Right lobe of liver (tissue), 6 donors: Measurements from ENCODE around the gene GAB1. TPM values are rescaled to one million over a fixed set of nuclear protein-coding genes. Genes with fewer than 3 reads are reported as not detected.

Experiments used
- ATAC-seq, 4 donors: fragments of 200-7000 bp; cut with Tn5 transposase; one replicate each; pipeline ENCODE4 v1.9.1; 2020; ENCODE audit warnings: mild to moderate bottlenecking in 4 of 4, moderate library complexity in 4 of 4
- DNase-seq, 3 donors: peaks; one replicate each; pipeline ENCODE4 v3.0.0-alpha.2; 2020
- H3K27ac ChIP-seq, 3 donors: fragments of 200-600 bp; one replicate each; pipeline ENCODE4 v1.8.0; 2022
- H3K27me3 ChIP-seq, 2 donors: fragments of 200-600 bp; one replicate each; pipeline ENCODE4 v1.8.0; 2022
- H3K36me3 ChIP-seq, 4 donors: fragments of 200-600 bp; sonication (generic) in 1 of 4; one replicate each; pipeline versions ENCODE4 v1.5.1 to v1.8.0; 2017 to 2022; ENCODE audit warnings: control low read depth in 1 of 4
- H3K4me1 ChIP-seq, 4 donors: fragments of 200-600 bp; sonication (generic) in 1 of 4; one replicate each; pipeline versions ENCODE4 v1.5.1 to v1.8.0; 2017 to 2022; ENCODE audit warnings: control low read depth in 1 of 4
- H3K4me3 ChIP-seq, 3 donors: fragments of 200-600 bp; one replicate each; pipeline ENCODE4 v1.8.0; 2022
- H3K9me3 ChIP-seq, 4 donors: fragments of 200-600 bp; sonication (generic) in 1 of 4; one replicate each; pipeline versions ENCODE4 v1.5.1 to v1.8.0; 2017 to 2022; ENCODE audit warnings: control low read depth in 1 of 4
- POLR2A ChIP-seq: fragments of 450-650 bp; IDR thresholded peaks from one replicate; pipeline ENCODE4 v1.6.1; 2017; ENCODE audit warnings: antibody characterized with exemption, mild to moderate bottlenecking
- WGBS: methylation state at CpG from one replicate; pipeline ENCODE4 v1.1.6; 2018; ENCODE audit warnings: low coverage, low lambda C conversion rate; ENCODE audit not compliant: insufficient coverage; ENCODE audit errors: missing lambda C conversion rate; 5-methylcytosine and 5-hydroxymethylcytosine counted together
- intact Hi-C, 2 donors: fragments of 100-400 bp; cut with DNase I; formaldehyde crosslinking; loops; one replicate each; pipeline versions ENCODE4 v1.11.2 to v1.14.1; 2022
- total RNA-seq, 6 experiments: library from RNA; depleted of rRNA in 2 of 6; stranded (reverse); fragments of >200 nt in 2 of 6; fragmentation: NEBNext Ultra II Directional in 3 of 6; extraction: Animal tissue kit (Norgen Biotek cat#: 25700) in 3 of 6; gene quantifications; one replicate each; pipeline versions ENCODE4 v1.1.0 to v1.2.4, GENCODE V29; 2016 to 2023
- TF ChIP-seq, protein P1 (sequence below), 4 donors: fragments of 200-600 bp in 3 of 4; fragments of 450-650 bp in 1 of 4; IDR thresholded peaks; one replicate each; pipeline versions ENCODE4 v1.5.1 to v1.8.0; 2016 to 2022; ENCODE audit warnings: antibody characterized with exemption in 4 of 4, mild to moderate bottlenecking in 2 of 4
- donor health status: DM: no; HTN: yes; CAD: no.
- donor health status: DM: no; HTN: no; CAD: no.
- donor health status: DM: no; HTN: no; CAD: no.
- donor health status: DM: no; HTN: yes; CAD: no.
- donor health status: DM: no; HTN: yes; CAD: no.

Gene GAB1
- total RNA-seq, 6 experiments from 2014 or later = 7.0 to 13.0 (median 9.7) TPM

DNA sequence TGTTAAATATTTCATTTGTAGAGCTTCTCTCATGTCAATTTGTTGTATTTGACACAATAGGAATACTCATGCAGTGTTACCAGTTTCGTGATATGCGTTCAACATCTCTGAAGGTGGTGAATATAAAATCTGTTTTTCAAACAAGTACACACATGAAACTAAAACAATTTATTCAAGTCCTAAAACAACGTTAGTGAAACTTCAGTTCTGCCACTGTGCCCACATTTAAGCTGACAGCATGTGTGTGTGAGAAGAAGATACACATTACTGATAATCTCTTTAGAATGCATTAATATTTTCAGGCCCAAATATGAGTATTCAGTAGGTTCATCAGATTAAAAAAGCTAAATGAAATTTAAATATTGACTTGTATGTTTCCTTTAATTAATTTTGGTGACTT lies 21.7 kb downstream of the GAB1 start:
- no peaks in the 10 kb centered on the region for H3K9me3 ChIP-seq
- ATAC-seq (no peak), DNase-seq (no peak)
- no peak overlapping the region for H3K4me3 ChIP-seq
- no peaks in the 10 kb centered on the region for H3K27me3 ChIP-seq
- WGBS = 84% methylated on average over 3 of the region's 3 CpGs
- H3K4me1 ChIP-seq = peaks cover 0 to 7% (median 3%) of the 10 kb centered on the region in 4 donors
- peak overlapping the region in 1 of 3 donors; percentile 44 for H3K27ac ChIP-seq
- H3K36me3 ChIP-seq = no peaks in the 10 kb centered on the region
- intact Hi-C loops = no loop called here
- TF ChIP-seq, protein P1, sequence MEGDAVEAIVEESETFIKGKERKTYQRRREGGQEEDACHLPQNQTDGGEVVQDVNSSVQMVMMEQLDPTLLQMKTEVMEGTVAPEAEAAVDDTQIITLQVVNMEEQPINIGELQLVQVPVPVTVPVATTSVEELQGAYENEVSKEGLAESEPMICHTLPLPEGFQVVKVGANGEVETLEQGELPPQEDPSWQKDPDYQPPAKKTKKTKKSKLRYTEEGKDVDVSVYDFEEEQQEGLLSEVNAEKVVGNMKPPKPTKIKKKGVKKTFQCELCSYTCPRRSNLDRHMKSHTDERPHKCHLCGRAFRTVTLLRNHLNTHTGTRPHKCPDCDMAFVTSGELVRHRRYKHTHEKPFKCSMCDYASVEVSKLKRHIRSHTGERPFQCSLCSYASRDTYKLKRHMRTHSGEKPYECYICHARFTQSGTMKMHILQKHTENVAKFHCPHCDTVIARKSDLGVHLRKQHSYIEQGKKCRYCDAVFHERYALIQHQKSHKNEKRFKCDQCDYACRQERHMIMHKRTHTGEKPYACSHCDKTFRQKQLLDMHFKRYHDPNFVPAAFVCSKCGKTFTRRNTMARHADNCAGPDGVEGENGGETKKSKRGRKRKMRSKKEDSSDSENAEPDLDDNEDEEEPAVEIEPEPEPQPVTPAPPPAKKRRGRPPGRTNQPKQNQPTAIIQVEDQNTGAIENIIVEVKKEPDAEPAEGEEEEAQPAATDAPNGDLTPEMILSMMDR (IDR thresholded peaks at IDR 0.05) = no peak
- no peak for TF ChIP-seq POLR2A

DNA sequence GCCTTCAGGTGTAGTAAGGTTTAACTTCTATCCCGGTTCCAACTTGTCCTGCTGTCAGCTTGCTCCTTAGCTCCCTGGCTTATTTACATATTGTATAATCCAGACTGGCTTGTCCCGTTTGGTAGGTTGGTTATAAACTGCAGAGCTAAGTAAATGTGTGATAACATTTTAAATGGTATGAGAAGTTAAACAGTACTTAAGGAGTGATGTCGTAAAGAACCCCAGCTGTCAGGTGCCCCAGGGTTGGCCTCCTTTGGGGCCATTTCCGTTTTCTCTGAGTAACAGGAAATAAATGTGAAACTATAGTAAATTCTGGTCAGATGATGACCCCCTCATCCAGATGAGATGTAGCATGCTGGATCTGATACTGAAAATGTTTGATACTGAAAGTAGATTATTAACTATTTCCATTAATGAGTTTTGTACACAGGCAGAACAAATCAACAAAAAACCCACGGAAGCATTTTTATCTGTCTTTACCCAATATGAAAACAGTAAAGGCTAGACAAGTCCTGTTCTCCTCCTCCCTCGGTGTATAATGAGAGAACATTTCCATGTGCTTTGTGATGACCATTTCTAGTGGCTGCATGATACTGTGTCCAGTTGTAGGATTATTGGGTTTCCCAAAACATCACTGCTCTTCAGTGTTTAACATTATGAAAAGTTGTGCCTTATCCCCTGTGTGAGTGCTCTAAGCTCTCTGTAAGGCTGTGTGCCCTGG lies 22.4 kb downstream of the GAB1 start:
- Histone ChIP-seq H3K27me3 (no peaks in the 10 kb centered on the region), H3K4me1 (peaks cover 0 to 7% (median 3%) of the 10 kb centered on the region in 4 donors), H3K4me3 (no peak overlapping the region), H3K9me3 (no peaks in the 10 kb centered on the region), H3K36me3 (no peaks in the 10 kb centered on the region), H3K27ac (peak overlapping the region in 2 of 3 donors; percentile 10 to 44)
- DNase-seq = peak in 1 of 3 donors; percentile 28
- intact Hi-C loops = no loop called here
- TF ChIP-seq POLR2A = no peak
- TF ChIP-seq, protein P1 (IDR thresholded peaks at IDR 0.05) = no peak
- ATAC-seq = peak; percentile 66 to 84 (median 78)
- whole genome bisulfite sequencing = 7% methylated on average over 6 of the region's 6 CpGs

DNA sequence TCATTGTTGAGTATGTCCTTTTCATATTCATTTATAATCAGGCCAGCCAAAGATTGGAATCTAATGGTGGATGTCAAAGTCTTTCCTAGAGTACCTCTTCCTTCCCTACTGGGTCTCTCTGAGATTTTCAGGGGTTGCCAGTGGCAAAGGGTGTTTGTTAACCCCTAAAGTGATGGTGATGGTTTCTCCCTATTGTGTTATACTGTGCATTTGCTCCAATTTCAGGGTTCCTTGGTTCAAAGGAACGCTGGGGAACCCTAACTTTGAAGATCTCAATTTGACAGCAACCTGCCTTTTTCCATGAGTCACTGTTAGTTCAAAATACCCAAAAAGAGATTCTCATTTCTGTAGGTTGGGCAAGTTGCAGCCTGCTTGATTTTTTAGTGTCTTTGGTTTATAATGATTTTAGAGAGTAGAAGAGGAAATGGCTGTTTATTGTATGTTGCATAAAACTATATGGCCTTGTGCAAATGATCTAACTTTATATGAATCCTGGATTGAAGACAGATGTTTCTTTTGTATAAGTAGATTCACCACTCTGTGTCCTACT lies 23.0 kb downstream of the GAB1 start:
- DNase-seq = no peak
- no peaks in the 10 kb centered on the region for H3K9me3 ChIP-seq
- ATAC-seq = no peak
- H3K36me3 ChIP-seq = no peaks in the 10 kb centered on the region
- TF ChIP-seq, protein P1 (IDR thresholded peaks at IDR 0.05) = no peak
- TF ChIP-seq POLR2A = no peak
- peaks cover 0 to 7% (median 3%) of the 10 kb centered on the region in 4 donors for H3K4me1 ChIP-seq
- no peaks in the 10 kb centered on the region for H3K27me3 ChIP-seq
- peak overlapping the region in 2 of 3 donors; percentile 10 to 44 for H3K27ac ChIP-seq
- intact Hi-C loops = no loop called here
- H3K4me3 ChIP-seq = no peak overlapping the region
- 67% methylated on average over 1 of the region's 1 CpG for WGBS

DNA sequence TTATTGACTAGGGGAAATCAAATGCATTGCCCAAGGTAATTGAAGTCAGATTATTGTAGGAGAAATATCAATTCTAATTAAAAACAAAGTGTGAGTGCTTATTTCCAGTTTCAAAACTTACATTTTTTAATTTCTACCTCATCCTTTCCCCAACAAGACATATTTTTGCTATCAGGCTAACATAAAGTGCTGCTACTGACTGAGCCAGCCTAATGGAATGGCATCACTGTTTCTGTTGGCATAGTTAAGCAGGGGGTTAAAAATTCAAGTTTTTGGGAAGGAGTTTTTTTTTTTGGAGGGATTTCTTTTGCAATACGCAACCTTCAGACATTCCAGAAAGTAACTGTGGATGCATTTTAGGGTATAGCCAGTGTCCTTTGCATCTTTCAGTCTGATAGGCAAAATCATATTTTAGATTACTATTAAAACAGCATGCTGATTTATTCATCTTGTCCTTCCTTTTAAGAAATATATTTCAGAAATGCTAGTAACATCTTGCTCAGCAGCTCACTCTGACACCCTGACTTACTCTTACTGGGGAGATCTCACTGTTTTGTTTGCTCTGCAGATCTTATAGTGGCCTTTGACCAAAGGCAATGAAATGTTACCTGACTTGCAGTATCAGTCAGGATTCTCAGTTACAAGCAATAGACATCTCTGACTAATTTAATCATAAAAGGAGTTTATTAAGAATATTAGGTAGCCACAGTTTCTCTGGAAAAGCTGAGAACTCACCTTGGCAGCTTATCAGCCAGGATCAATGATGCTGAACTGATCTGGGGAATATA lies 24.4 kb downstream of the GAB1 start:
- Histone ChIP-seq H3K36me3 (no peaks in the 10 kb centered on the region), H3K9me3 (no peaks in the 10 kb centered on the region), H3K4me1 (peaks cover 0 to 7% (median 3%) of the 10 kb centered on the region in 4 donors), H3K27ac (no peak overlapping the region), H3K27me3 (no peaks in the 10 kb centered on the region), H3K4me3 (no peak overlapping the region)
- no peak for TF ChIP-seq POLR2A
- TF ChIP-seq, protein P1 (IDR thresholded peaks at IDR 0.05) = no peak
- WGBS = 63% methylated on average over 1 of the region's 1 CpG
- ATAC-seq (no peak), DNase-seq (no peak)
- intact Hi-C loops = no loop called here
